GM18873 (cell line): ENCODE results near the gene BBC3.
A peak's percentile ranks its signal among the peaks of the same experiment; 100 is the strongest.

Experiments used
- ATAC-seq: cut with Tn5 transposase; IDR thresholded peaks from one replicate; pipeline ENCODE4 v1.9.1; 2021; ENCODE audit warnings: mild to moderate bottlenecking, moderate library complexity, moderate number of reproducible peaks; ENCODE audit not compliant: unreplicated experiment, low FRiP score

BBC3 gene

DNA sequence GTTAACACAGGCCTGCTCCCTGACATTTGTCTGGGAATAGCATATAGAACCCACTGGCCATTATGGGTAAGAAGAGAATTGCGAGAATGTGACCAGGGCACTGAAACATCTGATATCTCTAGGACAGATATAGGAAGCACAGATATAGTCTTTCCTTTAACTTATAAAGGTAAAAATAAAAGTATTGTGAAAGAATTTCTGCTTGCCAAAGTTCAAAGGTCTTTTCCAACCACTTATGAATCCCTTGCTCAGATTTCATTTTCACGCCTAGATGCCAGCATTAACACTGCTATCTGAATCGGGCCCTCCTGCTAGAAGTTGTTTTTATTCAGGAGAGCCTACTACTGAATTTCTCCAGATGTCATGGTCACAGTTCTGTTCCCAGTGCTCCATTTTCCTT lies 27.7 kb downstream of the BBC3 start:
- no peak for ATAC-seq

DNA sequence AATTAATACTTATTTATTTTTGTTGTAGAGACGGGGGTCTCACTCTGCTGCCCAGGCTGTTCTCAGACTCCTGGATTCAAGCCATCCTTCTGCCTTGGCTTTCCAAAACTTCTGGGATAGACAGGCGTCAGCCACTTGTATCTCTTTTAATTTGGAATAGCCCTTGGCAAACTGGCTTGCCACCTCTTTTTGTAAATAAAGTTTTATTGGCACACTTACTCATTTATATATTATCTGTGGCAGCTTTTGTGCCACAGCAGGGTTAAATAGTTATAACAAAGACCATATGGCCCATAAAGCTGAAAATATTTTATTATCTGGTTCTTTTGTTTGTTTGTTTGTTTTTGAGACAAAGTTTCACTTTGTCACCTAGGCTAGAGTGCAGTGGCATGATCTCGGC lies 30.5 kb downstream of the BBC3 start:
- ATAC-seq, result no peak

DNA sequence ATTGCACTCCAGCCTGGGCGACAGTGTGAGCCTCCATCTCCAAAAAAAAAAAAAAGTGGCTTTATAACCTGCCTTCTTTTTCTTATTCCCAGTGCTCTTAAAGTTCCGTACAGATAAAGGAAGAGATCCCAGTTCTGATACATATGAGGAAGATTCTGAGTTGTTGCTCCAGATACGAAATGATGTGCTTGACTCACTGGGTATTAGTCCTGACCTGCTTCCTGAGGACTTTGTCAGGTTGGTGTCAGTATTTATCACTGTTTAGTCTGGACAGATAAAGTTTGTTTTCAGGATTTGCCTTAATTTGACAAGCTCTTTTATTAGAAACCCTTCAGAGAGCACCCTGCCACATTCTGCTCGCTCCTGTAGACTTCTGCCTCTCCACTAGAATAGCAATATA lies 33.9 kb downstream of the BBC3 start:
- no peak for ATAC-seq

DNA sequence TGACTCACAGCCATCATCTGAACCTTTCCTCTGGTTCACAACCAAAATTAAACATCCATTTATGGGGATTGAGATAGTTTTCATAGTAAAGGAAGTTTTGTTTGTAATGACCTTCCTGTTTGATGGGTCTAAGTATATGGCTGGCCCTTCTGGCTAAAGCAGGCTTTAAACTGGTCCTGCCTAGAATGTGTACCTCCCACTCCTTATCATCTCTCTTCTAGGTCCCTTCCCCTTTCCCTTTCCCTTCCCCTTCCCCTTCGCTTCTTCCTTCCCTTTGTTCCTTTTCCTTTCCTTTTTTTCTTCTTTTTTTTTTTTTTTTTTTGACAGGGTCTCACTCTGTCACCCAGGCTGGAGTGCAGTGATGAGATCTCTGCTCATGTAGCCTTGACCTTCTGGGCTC lies 35.6 kb downstream of the BBC3 start:
- ATAC-seq, result no peak

DNA sequence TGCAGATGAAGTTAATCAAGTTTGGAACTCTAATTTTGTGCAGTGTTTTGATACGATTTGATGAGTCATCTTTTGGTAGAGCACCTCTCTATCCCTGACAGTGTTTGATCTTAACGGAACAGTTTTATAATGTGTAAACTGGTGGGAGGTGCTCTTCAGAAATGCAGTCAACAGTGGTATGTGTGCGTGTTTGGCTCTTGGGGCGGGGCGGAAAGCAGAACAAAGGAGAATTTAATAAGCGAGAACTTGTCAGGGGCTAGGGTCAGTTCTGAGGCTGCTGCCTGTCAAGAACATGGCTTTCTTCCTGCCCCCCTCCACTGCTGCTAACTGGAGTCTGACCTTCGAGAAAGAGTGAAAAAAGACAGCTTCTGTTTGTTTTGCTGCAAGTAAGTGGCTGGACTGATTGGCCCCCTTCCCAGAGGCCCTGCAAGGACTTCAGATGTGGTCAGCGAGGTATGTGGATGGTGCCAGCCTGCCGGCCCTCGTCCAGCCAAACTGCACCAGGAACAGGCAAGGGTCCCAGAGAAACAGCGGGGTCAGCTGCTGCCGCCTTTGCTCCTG lies 40.8 kb downstream of the BBC3 start:
- ATAC-seq, result no peak

DNA sequence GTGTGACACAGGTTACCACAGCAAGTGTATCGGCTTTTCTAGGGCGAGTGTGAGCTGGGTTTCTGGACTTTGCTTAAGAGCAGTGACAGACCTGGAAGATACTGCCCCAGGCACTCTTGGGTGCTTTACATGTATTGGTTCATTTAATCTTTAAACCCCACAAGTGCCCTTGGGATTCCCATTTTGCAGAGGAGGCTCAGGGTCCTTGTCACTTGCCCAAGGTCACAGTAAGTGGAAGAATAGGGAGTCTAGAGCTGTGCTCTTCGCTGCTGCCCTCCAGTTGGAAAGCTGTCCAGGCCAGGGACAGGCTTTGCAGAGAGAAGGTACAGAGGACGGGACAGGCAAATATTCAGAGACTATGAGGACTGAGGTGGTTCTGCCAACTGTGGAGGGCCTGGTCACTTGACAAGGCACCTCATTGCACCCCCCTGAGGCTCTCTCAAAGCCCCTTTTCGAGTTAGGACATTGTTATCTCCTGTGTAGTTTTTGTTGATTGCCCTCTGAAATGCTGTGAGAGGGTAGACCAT lies 42.4 kb downstream of the BBC3 start:
- ATAC-seq, result no peak

DNA sequence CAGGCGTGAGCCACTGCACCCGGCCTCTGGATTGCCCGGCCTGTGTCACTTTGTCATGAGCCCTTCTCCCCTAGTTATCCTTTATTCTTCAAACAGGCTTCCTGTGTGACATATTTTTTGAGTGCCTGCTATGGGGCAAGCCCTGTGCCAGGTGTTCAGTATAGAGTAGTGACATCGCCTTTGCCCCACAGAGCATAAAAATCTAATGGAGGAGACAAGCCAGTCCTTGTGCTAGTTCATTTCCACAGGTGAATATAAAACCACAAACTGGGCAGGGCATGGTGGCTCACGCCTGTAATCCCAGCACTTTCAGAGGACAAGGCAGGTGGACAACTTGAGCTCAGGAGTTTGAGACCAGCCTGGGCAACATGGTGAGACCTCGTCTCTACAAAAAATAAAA lies 43.2 kb downstream of the BBC3 start:
- no peak for ATAC-seq

DNA sequence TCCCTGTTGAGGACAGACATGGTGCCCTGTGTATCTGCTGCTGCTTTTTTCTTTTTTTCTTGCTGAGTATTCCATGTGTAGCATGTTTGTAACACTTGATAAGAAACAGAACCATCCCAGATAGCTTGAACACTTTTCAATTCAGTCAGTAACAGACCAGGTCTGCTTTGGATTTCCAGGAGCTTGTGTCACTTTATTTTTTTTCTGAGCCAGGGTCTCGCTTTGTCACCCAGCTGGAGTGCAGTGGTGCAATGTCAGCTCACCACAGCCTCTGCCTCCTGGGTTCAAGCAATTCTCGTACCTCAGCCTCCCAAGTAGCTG lies 43.7 kb downstream of the BBC3 start:
- no peak for ATAC-seq

DNA sequence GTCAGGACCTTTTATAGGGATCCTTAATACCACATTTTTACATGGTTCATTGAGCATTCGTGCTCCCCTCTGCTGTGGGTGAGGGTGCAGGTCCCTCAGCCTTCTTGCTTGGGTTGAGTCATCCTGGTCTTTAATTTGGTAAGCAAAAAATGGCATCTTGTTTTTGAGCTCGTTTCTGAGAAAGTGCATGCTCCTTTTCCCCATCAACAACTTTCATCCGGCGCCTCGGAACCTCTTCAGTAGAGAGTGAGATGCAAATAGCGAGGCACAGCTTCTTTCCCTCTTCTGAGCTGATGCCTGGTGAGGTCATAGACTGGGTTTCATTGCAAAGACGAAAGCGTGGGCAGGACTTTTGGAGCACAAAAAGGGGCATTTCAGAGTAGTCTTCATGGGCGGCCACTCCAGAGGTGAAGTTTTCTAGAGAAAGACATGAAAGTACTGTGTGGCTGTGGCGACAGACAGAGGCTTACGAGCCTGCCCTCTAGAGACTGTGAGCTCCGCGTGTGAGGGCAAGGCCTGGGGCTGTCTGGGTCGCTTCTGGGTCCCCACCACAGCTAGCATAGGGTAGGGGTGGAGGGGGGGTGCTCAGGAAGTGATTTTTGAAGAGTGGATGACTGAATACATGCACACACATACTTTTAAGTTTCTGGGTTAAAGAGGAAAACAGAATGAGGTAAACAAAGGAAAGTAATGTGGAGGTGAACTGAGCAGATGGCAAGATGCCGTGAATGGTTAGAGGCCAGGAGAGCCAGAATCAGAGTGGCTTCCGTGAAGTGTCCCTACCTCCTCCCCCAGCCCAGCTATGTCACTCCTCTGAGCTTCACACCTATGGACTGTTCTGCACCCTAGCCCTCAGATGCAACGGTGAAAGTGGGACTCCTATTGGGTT lies 44.3 kb downstream of the BBC3 start:
- ATAC-seq, result peak; percentile 80

DNA sequence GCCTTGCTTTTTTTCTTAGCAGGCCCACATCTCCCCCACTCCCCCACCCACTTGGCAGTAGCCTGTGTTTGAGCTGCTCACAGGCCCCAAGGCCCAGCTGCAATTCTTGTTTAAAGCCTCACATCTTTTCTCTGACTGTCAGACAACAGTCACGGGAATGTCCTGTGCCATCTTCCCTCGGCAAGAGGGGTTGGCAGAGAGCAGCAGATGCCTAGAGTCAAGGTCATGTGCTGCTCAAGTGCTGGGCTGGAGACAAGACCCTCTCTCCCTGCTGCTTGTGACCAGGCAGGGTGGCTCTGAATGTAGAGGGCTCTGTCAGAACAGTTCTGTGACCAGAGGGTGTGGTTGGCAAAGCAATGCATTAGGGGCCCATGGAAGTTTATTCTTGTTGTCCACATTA lies 47.4 kb downstream of the BBC3 start:
- ATAC-seq, result no peak

DNA sequence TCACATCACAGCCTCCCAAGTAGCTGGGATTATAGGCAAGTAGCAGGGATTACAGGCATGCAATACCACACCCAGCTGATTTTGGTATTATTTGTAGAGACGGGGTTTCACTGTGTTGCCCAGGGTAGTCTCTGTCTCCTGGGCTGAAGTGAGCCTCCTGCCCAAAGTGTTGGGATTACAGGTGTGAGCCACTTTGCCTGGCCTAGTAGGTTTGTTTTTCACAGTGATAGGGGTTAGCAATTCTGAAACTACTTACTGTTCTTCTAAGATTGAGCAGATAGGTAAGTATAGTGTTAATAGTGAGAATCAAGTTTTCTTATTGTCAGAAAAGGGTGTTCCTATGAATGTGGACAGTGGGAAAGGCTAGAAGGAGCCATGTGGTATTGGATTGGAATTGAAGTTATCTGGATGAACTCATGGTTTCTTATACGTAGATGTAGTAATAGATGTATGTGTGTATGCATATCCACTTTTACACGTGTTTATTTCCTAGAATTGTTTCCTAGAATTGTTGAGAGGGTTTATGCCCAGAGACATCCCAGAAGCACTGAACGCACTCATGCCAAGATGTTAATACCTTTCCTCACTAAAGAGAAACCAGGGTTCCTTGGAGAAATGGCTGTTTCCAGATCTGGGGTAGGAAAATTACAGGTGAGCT lies 51.2 kb downstream of the BBC3 start:
- ATAC-seq, result no peak

DNA sequence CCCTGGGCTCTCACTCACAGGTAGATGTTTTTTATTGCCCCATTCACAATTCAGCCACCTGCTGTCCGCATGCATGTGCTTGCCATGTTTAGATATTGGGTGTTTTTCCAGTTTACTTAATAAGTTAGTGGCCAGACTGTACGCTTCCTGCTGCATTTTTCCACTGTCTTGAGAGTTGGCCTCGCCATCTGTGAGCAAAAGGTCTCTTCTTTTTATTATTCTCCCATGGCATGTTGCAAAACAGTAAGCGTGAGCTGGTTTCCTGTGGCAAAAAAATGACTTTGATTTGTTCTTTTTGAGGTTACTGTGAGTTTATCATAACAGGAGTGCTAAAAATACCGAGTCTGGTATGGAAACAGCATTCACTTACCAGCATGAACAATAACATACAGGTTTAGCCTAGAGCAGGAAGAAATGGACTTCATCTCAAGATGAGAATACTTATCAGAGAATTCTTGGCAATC lies 54.3 kb downstream of the BBC3 start:
- no peak for ATAC-seq

DNA sequence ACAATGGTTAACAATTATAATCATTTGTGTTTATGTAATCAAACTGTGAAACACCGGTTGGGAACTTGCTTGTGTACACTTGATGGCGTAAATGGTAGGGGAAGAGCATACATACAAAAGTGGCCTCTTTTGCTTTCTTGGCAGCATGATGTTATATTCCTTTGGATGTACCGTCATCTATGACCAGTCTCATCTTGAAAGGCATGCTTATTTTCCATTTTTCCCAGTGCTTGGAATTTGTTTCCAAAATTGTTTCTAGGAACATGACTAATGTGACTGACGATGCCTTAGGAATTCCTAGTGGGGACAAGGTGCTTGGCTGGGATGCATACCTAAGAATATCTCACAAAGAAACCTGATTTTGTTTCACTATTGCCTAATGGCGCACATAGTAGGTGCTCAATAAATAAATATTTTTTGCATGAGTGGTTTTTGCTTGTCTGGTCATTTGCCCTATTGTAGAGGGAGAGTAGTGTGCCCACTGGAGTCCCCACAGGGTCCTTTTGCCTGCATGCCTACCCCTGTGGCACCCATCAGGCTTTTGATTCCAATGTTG lies 54.9 kb downstream of the BBC3 start:
- ATAC-seq, result no peak

DNA sequence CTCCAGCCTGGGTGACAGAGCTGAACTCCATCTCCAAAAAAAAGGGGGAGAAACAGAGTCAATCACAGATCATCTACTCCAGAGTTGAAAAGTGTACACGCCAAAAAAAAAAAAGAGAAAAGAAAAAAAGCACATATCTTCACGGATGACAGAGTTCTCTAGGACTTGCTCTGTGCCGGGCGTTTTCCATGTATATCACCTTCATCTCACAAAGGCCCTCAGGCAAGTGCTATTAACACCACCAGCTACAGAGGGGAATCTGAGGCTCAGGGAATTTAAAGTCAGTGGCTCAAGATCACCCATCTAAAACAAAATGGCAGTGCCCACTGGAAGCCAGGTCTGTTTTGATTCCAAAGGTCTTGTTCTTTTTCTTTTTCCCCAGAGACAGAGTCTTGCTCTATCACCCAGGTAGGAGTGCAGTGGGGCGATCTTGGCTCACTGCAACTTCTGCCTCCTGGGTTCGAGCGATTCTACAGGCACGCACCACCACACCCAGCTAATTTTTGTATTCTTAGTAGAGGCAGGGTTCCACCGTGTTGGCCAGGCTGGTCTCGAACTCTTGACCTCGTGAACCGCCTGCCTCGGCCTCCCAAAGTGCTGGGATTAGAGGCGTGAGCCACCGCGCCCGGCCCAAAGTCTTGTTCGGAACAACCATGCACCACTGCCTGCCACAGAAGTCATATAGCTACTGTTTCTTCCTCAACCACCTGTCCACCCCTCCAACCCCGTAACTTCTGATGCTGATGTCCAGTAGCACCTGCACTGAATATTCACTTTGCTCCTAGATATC lies 58.1 kb downstream of the BBC3 start:
- ATAC-seq, result no peak
